ENCODE results near the gene GMFB.

- TF ChIP-seq, protein P1, sequence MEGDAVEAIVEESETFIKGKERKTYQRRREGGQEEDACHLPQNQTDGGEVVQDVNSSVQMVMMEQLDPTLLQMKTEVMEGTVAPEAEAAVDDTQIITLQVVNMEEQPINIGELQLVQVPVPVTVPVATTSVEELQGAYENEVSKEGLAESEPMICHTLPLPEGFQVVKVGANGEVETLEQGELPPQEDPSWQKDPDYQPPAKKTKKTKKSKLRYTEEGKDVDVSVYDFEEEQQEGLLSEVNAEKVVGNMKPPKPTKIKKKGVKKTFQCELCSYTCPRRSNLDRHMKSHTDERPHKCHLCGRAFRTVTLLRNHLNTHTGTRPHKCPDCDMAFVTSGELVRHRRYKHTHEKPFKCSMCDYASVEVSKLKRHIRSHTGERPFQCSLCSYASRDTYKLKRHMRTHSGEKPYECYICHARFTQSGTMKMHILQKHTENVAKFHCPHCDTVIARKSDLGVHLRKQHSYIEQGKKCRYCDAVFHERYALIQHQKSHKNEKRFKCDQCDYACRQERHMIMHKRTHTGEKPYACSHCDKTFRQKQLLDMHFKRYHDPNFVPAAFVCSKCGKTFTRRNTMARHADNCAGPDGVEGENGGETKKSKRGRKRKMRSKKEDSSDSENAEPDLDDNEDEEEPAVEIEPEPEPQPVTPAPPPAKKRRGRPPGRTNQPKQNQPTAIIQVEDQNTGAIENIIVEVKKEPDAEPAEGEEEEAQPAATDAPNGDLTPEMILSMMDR (conservative IDR thresholded peaks at IDR 0.05; ENCODE audit: low read depth in 2 of 2), result no peak
- TF ChIP-seq POLR2AphosphoS5 (IDR thresholded peaks at IDR 0.05; ENCODE audit: low read depth) (no peak), EZH2 (IDR thresholded peaks at IDR 0.05; ENCODE audit: low read depth, unreplicated experiment) (no peak), EZH2phosphoT487 (IDR thresholded peaks at IDR 0.05; ENCODE audit: unreplicated experiment) (no peak), NANOG (IDR thresholded peaks at IDR 0.05; ENCODE audit: borderline replicate concordance) (no peak), CREB1 (CRISPR knock-in tag; IDR thresholded peaks at IDR 0.05; ENCODE audit: low read depth) (no peak), REST (IDR thresholded peaks at IDR 0.05; ENCODE audit: unreplicated experiment) (no peak), ZNF331 (CRISPR knock-in tag; IDR thresholded peaks at IDR 0.05; ENCODE audit: low read depth) (no peak), JUNB (IDR thresholded peaks at IDR 0.05; ENCODE audit: unreplicated experiment) (no peak)
- TF ChIP-seq, protein P2, sequence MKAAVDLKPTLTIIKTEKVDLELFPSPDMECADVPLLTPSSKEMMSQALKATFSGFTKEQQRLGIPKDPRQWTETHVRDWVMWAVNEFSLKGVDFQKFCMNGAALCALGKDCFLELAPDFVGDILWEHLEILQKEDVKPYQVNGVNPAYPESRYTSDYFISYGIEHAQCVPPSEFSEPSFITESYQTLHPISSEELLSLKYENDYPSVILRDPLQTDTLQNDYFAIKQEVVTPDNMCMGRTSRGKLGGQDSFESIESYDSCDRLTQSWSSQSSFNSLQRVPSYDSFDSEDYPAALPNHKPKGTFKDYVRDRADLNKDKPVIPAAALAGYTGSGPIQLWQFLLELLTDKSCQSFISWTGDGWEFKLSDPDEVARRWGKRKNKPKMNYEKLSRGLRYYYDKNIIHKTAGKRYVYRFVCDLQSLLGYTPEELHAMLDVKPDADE (IDR thresholded peaks at IDR 0.05), result no peak
- TF ChIP-seq, protein P3, sequence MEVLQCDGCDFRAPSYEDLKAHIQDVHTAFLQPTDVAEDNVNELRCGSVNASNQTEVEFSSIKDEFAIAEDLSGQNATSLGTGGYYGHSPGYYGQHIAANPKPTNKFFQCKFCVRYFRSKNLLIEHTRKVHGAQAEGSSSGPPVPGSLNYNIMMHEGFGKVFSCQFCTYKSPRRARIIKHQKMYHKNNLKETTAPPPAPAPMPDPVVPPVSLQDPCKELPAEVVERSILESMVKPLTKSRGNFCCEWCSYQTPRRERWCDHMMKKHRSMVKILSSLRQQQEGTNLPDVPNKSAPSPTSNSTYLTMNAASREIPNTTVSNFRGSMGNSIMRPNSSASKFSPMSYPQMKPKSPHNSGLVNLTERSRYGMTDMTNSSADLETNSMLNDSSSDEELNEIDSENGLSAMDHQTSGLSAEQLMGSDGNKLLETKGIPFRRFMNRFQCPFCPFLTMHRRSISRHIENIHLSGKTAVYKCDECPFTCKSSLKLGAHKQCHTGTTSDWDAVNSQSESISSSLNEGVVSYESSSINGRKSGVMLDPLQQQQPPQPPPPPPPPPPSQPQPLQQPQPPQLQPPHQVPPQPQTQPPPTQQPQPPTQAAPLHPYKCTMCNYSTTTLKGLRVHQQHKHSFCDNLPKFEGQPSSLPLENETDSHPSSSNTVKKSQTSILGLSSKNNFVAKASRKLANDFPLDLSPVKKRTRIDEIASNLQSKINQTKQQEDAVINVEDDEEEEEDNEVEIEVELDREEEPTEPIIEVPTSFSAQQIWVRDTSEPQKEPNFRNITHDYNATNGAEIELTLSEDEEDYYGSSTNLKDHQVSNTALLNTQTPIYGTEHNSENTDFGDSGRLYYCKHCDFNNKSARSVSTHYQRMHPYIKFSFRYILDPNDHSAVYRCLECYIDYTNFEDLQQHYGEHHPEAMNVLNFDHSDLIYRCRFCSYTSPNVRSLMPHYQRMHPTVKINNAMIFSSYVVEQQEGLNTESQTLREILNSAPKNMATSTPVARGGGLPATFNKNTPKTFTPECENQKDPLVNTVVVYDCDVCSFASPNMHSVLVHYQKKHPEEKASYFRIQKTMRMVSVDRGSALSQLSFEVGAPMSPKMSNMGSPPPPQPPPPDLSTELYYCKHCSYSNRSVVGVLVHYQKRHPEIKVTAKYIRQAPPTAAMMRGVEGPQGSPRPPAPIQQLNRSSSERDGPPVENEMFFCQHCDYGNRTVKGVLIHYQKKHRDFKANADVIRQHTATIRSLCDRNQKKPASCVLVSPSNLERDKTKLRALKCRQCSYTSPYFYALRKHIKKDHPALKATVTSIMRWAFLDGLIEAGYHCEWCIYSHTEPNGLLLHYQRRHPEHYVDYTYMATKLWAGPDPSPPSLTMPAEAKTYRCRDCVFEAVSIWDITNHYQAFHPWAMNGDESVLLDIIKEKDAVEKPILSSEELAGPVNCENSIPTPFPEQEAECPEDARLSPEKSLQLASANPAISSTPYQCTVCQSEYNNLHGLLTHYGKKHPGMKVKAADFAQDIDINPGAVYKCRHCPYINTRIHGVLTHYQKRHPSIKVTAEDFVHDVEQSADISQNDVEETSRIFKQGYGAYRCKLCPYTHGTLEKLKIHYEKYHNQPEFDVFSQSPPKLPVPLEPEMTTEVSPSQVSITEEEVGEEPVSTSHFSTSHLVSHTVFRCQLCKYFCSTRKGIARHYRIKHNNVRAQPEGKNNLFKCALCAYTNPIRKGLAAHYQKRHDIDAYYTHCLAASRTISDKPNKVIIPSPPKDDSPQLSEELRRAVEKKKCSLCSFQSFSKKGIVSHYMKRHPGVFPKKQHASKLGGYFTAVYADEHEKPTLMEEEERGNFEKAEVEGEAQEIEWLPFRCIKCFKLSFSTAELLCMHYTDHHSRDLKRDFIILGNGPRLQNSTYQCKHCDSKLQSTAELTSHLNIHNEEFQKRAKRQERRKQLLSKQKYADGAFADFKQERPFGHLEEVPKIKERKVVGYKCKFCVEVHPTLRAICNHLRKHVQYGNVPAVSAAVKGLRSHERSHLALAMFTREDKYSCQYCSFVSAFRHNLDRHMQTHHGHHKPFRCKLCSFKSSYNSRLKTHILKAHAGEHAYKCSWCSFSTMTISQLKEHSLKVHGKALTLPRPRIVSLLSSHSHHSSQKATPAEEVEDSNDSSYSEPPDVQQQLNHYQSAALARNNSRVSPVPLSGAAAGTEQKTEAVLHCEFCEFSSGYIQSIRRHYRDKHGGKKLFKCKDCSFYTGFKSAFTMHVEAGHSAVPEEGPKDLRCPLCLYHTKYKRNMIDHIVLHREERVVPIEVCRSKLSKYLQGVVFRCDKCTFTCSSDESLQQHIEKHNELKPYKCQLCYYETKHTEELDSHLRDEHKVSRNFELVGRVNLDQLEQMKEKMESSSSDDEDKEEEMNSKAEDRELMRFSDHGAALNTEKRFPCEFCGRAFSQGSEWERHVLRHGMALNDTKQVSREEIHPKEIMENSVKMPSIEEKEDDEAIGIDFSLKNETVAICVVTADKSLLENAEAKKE (CRISPR knock-in tag; IDR thresholded peaks at IDR 0.05), result no peak
Measured at GRCh38 chr14:54428527-54428926, 60.3 kb downstream of the GMFB start.

Data from GM23338 (cell line).